ENCODE measurements around the gene NUDT17.

NUDT17 gene

GRCh38 chr1:145849356-145850160 lies 4.1 kb downstream of the NUDT17 start:
- DNase-seq: no peak

GRCh38 chr1:145855426-145855948 lies 10.1 kb downstream of the NUDT17 start:
- no peak for DNase-seq

DNA sequence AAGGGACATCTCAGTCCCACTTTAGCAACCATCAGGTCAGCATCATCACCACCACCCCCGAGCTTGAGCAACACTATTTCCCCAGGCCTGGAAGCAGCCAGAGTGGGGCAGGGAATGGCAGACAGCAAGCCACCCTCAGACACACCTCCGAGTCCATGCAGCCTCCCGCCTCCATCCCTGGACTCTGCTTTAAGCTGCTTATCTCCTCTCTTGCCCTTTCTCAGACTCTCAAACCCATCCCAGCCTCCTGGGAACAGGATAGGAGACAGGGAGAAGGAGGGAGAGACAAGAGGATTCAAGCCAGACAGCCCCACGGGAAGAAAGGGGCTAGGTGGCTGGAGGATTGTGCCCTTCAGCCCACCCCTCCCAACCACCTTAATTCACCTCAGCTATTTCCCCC lies 11.7 kb downstream of the NUDT17 start:
- DNase-seq: no peak

GRCh38 chr1:145858238-145858900 lies 12.9 kb downstream of the NUDT17 start:
- DNase-seq: peak; percentile 56

DNA sequence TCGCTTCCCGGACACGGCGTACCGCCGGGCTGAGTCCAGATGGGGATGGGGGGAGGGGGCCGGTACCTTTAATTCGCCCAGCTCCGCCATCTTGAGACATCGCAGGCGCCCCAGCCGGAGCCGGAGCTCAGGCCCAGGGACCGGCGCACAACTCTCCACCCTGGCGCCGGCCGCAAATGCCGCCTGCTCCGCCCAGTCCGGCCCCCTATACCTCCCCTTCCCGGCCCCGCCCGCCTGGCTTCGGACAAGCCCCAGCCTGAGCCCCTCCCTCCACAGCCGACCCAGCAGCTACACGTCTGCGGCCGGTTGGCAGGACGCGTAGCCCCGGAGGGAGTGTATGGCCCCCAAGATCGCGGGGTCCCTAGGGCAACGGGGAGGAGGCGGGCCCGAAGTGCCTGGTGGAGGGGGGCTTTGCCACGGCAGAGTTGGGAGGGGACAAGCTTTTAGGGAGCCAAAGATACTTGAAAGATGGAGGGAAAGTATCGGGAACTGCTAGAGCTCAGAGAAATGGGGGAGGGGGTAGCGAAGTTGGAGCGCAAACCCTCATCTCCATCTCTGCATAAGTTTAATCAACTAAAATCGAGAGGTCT lies 13.6 kb downstream of the NUDT17 start, which contains the start of gene PIAS3:
TSS of gene PIAS3 (minus strand) at position 181 of the 590 bp plus-strand sequence. CDS start at position 90, 91 bp downstream.
- DNase-seq: peak; percentile 96

GRCh38 chr1:145859491-145860023 lies 14.1 kb downstream of the NUDT17 start:
- DNase-seq: peak; percentile 82

DNA sequence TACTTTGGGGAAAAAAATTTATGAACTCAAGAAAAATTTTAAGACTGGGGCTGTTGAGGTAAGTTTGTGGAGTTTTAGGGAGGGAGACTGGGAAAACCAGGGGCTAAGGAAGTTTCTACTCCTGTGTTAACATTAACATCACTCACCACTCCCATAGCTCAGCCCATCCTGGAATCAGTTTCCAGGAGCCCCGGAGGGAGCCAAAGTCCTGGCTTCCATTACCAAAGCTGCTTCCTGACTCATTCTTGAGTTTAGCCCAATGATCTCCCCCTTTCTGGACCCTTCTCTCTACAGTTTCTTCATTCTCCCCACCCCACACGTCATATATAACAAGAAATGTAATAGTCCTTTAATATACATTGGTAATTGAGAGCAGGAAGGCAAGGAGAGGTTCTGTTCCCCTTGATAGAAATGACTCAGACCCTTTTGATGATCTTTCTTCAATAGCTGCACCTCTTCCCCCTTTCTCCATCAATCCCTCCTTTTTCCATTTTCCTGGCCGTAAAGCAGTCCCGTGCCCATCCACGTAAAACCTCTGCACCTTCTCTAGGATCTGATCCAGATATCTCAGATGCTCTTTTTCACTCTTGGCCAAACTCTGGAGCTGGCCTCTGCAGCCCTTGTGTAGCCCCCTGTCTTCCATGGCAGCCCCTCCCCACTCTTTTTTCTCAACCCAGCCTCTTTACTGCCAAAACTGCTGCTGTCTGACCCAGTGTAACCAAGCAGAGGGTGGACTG lies 18.0 kb downstream of the NUDT17 start:
- no peak for DNase-seq

DNA sequence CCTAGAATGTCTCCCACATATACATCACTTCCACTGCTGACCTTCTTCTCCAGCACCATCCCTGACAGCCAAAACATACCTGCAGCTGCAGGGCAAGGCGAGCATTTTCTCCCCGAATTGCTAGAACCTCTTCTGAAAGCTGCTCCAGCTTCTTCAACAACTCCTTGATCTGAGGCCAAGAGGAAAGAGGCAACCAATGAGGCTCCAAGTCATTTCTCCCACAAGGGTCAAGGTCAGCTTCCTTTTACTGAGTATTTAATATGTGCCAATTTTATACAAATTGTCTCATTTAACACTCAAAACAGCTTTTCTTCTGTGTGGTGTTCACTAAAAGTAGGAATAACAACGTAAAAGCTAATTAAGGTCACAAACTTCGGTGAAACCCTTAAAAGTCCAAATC lies 22.8 kb downstream of the NUDT17 start:
- no peak for DNase-seq

GRCh38 chr1:145871994-145872924 lies 26.8 kb downstream of the NUDT17 start:
- peak; percentile 52 for DNase-seq

- no peak for DNase-seq
Observed at GRCh38 chr1:145874646-145875045, 29.2 kb downstream of the NUDT17 start.

- no peak for DNase-seq
Observed at GRCh38 chr1:145877923-145878486, 32.6 kb downstream of the NUDT17 start.

- no peak for DNase-seq
Observed at GRCh38 chr1:145878724-145879123, 33.3 kb downstream of the NUDT17 start.

GRCh38 chr1:145879775-145880174 lies 34.3 kb downstream of the NUDT17 start:
- peak; percentile 38 for DNase-seq

DNA sequence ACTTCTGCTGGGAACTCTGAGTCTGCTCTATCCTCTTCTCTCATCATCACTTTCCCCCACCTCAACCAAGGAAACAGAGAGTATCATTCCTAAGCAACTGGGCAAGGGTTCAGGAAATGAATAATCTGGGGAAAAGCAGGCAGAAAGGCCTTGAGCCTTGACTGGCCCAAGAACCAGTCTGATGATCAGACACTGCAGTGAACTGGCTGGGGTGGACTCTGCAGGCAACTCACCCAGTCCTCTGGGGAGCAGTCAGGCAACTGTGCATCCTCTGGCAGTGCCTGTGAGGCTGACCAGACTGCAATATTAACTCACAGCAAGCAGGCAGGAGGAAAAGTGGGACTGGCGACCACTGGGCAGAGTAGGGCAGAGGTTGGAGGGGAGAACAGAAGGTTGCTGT lies 39.2 kb downstream of the NUDT17 start:
- no peak for DNase-seq

DNA sequence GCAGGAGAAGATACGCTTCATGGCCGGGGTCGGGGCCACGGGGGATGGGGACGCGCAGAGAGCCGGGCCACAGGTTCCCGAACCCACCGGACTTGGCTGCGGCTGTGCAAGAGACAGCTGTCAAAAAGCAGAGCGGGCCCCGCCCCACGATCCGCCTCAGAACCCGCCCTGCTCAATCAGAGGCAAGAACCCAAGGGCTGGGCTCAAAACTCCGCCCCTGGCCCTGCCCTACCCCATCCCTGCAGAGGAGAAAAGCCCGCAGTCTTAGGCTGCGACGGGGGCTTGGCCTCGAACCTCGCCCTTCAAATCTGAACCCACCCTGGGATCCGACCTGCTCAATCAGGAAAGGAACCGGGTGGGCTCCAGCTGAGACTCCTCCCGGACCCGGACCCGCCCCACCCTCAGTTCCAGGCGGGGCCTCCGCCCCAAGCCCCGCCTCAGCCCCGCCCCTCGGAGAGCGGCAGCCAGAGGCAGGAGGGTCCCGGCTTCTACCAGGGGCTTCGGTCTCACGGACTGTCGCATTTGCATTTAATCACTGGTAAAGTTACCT lies 40.4 kb downstream of the NUDT17 start, which contains the start of gene ANKRD35:
TSS of gene ANKRD35 (minus strand) at position 129 of the 550 bp plus-strand sequence. CDS start at position 21, 108 bp downstream.
- peak; percentile 90 for DNase-seq

DNA sequence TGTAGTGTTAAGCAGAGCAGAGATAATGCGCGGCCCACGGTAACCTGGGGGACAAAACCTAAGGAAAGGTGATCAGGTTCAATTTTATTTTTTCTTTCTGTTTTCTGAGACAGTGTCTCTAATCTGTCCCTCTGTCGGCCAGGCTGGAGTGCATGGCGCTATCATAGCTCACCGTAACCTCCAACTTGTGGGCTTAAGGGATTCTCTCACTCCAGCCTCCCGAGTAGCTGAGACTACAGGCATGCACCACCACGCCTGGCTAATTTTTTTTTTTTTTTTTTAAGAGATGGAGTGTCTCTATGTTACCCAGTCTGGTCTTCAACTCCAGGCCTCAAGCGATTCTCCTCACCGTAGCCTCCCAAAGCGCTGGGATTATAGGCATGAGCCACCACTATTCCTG lies 41.0 kb downstream of the NUDT17 start:
- DNase-seq: no peak

DNA sequence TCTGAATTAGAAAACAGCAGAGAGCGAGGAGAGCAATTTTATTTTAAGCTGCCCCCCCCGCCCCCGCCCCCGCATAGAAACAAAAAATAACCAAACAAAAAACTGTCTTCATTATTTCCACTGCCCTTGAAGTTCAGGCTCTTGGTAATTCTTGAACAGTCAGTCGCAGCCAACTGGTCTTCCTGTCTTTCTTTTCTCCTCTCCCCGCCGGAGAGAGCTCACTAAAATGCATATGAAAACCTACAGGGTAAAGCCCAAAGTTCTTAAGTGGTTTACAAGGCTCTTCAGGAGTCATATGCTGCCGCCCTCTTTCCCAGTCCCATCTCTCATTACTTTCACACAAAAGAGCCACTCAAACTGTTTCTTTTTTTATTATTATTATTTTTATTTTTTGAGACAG lies 41.4 kb downstream of the NUDT17 start:
- DNase-seq: no peak

DNA sequence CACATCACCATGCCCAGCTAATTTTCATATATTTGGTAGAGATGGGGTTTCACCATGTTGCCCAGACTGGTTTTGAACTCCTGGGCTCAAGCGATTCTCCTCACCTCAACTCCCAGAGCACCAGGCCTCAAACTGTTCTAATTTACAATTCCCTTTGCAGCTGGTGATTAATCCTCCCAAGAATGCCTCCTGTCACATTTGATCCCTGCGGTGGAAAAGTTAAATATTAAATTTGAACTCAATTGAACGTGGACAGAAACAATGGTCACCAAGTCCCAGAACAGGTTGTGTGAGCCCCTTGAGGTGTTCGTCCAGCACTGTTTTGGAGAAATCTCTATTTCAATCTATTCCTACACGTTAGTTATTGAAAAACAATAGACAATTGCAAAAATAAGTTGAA lies 42.2 kb downstream of the NUDT17 start:
- DNase-seq: no peak

DNA sequence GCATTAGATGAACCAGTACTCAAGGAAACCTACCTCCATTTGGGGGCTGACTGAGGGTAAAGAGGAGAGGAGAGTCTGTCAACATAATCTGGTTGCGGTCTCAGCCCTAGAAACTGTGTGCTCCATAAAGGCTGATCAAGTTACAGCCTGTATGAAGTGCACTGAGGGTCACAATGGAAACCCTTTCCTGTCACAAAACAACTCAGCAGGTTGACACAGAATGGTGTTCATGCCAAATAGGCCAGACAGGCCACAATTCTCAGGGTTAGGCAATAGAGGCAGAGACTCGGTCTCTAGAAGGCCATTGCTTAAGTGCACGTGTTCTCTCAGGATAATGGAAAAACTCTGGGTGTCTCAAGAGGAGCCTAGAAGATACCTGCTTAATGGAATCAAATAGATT lies 44.3 kb downstream of the NUDT17 start:
- no peak for DNase-seq

DNA sequence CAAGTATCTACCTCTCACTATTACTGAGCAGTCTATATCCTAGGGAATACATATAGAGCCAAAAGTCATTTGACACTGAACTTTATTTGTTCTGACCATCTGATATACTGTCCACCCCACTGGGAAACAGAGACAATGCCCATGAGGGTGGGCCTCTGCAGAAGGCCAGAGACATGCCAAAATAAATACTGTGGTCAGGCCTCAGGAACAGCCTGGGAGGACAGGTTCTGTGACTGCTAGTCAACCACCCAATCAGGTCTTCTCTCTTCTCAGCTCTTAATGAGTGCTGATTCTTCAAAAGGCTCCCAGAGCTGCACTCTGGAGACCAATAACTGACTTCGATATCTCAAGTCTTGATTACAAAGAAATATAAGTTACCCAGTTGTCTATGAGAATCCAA lies 45.7 kb downstream of the NUDT17 start:
- DNase-seq: no peak
